Thoracic aorta (tissue), 2 donors: ENCODE measurements around the gene MARS1. TPM values are rescaled to one million over a fixed set of nuclear protein-coding genes. Genes with fewer than 3 reads are reported as not detected.

Source experiments
- ATAC-seq: fragments of 150-250 bp; one replicate; pipeline ENCODE4 v1.8.0; 2017; ENCODE audit warnings: low read depth; ENCODE audit not compliant: insufficient number of reproducible peaks, low FRiP score
- DNase-seq: peaks from one replicate; pipeline ENCODE4 v3.0.0-alpha.2; 2020; ENCODE audit warnings: low spot score
- H3K27ac ChIP-seq, 2 donors: fragments of 200-600 bp; sonication (generic); 1 replicate in 1 of 2; 2 replicates in 1 of 2; pipeline ENCODE4 v1.5.1; 2016; ENCODE audit warnings: mild to moderate bottlenecking in 2 of 2, moderate library complexity in 2 of 2
- H3K27me3 ChIP-seq: fragments of 200-600 bp; sonication (generic); replicated peaks from 2 replicates; pipeline ENCODE4 v1.6.0; 2016; ENCODE audit warnings: mild to moderate bottlenecking; ENCODE audit not compliant: insufficient read depth
- H3K36me3 ChIP-seq: fragments of 200-600 bp; sonication (generic); one replicate; pipeline ENCODE4 v1.5.1; 2016
- H3K4me1 ChIP-seq, 2 donors: fragments of 200-600 bp; sonication (generic); 1 replicate in 1 of 2; 2 replicates in 1 of 2; pipeline versions ENCODE4 v1.5.1 to v1.6.0; 2016; ENCODE audit warnings: low read depth in 2 of 2, mild to moderate bottlenecking in 1 of 2; ENCODE audit not compliant: control insufficient read depth in 1 of 2
- H3K4me3 ChIP-seq: fragments of 200-600 bp; sonication (generic); 2 replicates; pipeline ENCODE4 v1.5.1; 2016; ENCODE audit warnings: mild to moderate bottlenecking
- H3K9me3 ChIP-seq: fragments of 200-600 bp; sonication (generic); 2 replicates; pipeline ENCODE4 v1.5.1; 2016
- CTCF ChIP-seq: fragments of 200-600 bp; sonication (generic); IDR thresholded peaks from one replicate; pipeline ENCODE4 v1.5.1; 2019; ENCODE audit warnings: antibody characterized with exemption
- total RNA-seq, 2 donors: library from RNA; depleted of rRNA; stranded (reverse); fragments of >200 nt; gene quantifications; one replicate each; pipeline versions ENCODE4 v1.1.0 to v1.2.3, GENCODE V29; 2016

The MARS1 gene
- total RNA-seq, 2 donors from 2014 or later, result 58.8 to 104 TPM

GRCh38 chr12:57481671-57482070, 6.2 kb upstream of the MARS1 start:
- Histone ChIP-seq H3K27ac (no peak overlapping the region), H3K9me3 (no peaks in the 10 kb centered on the region), H3K36me3 (no peaks in the 10 kb centered on the region), H3K4me1 (no peaks in the 10 kb centered on the region), H3K4me3 (no peak overlapping the region), H3K27me3 (no peaks in the 10 kb centered on the region)
- TF ChIP-seq CTCF, result no peak
- DNase-seq, result no peak
- no peak for ATAC-seq

GRCh38 chr12:57483466-57483865, 4.4 kb upstream of the MARS1 start:
- ATAC-seq (no peak), DNase-seq (no peak)
- H3K36me3 ChIP-seq, result no peaks in the 10 kb centered on the region
- H3K9me3 ChIP-seq, result no peaks in the 10 kb centered on the region
- H3K27me3 ChIP-seq, result no peaks in the 10 kb centered on the region
- no peak overlapping the region for H3K27ac ChIP-seq
- H3K4me3 ChIP-seq, result no peak overlapping the region
- peaks cover 0 to 2% of the 10 kb centered on the region in 2 donors for H3K4me1 ChIP-seq
- no peak for TF ChIP-seq CTCF

- H3K27me3 ChIP-seq, result no peaks in the 10 kb centered on the region
- ATAC-seq (no peak), DNase-seq (no peak)
- H3K4me1 ChIP-seq, result peaks cover 6 to 12% of the 10 kb centered on the region in 2 donors
- TF ChIP-seq CTCF, result no peak
- peaks cover 8% of the 10 kb centered on the region for H3K36me3 ChIP-seq
- H3K9me3 ChIP-seq, result no peaks in the 10 kb centered on the region
- H3K27ac ChIP-seq, result no peak overlapping the region
- no peak overlapping the region for H3K4me3 ChIP-seq
These were observed 2.2 kb upstream of the MARS1 start for GRCh38 chr12:57485695-57486094.

GRCh38 chr12:57487055-57487596, 742 bp upstream of the MARS1 start:
- DNase-seq, result no peak
- no peak for ATAC-seq
- peaks cover 6 to 12% of the 10 kb centered on the region in 2 donors for H3K4me1 ChIP-seq
- H3K36me3 ChIP-seq, result peaks cover 20% of the 10 kb centered on the region
- no peaks in the 10 kb centered on the region for H3K27me3 ChIP-seq
- H3K9me3 ChIP-seq, result no peaks in the 10 kb centered on the region
- H3K27ac ChIP-seq, result peak overlapping the region in 1 of 2 donors; percentile 30
- no peak for TF ChIP-seq CTCF
- H3K4me3 ChIP-seq, result peak overlapping the region; percentile 72

- ATAC-seq (no peak), DNase-seq (no peak)
- Histone ChIP-seq H3K4me1 (peaks cover 6 to 12% of the 10 kb centered on the region in 2 donors), H3K27me3 (no peaks in the 10 kb centered on the region), H3K27ac (peak overlapping the region; percentile 44 to 63), H3K4me3 (peak overlapping the region; percentile 72), H3K9me3 (no peaks in the 10 kb centered on the region), H3K36me3 (peaks cover 27% of the 10 kb centered on the region)
- TF ChIP-seq CTCF, result no peak
These were observed 711 bp downstream of the MARS1 start for GRCh38 chr12:57488402-57489156.
